H1 (cell line): ENCODE results near the gene CLEC2A. TPM values are rescaled to one million over a fixed set of nuclear protein-coding genes. Genes with fewer than 3 reads are reported as not detected.

Source experiments
- CTCF ChIA-PET: fragments of 300-600 bp; sonication (Branson Sonifier 250); formaldehyde crosslinking; loops from one replicate; lab custom pipeline; 2021; ENCODE audit not compliant: partially characterized antibody; lab: Charles Lee
- POLR2A ChIA-PET: fragments of 300-600 bp; sonication (Branson Sonifier 250); formaldehyde crosslinking; loops from one replicate; lab custom pipeline; 2021; ENCODE audit warnings: inconsistent platforms; ENCODE audit not compliant: partially characterized antibody; lab: Charles Lee
- DNase-seq, 2 experiments: peaks; one replicate each; pipeline versions ENCODE4 v3.0.0 to v3.0.0-alpha.2; 2010 to 2022; ENCODE audit warnings: low spot score in 2 of 2, low read depth in 1 of 2, mixed read lengths in 1 of 2
- FAIRE-seq: peaks from 2 replicates; lab custom pipeline; 2011; peaks lifted over from hg19 to GRCh38; lab: Jason Lieb, UNC
- H2AFZ ChIP-seq: 2 replicates; pipeline ENCODE4 v1.8.1; 2012; ENCODE audit warnings: low read length, inconsistent platforms
- H2AK5ac ChIP-seq: 2 replicates; pipeline ENCODE4 v1.6.1; 2013; ENCODE audit warnings: low read depth, low read length
- H2BK120ac ChIP-seq: replicated peaks from 2 replicates; pipeline ENCODE3; 2013; ENCODE audit warnings: low read depth, low read length, inconsistent platforms
- H2BK12ac ChIP-seq: 2 replicates; pipeline ENCODE4 v1.6.1; 2013; ENCODE audit warnings: low read depth, low read length
- H2BK15ac ChIP-seq: 2 replicates; pipeline ENCODE4 v1.6.1; 2013; ENCODE audit warnings: low read length
- H2BK20ac ChIP-seq: 2 replicates; pipeline ENCODE4 v1.6.1; 2013; ENCODE audit warnings: low read length
- H2BK5ac ChIP-seq: 2 replicates; pipeline ENCODE4 v1.6.1; 2013; ENCODE audit warnings: low read depth, low read length
- H3K14ac ChIP-seq: 2 replicates; pipeline ENCODE4 v1.6.1; 2013; ENCODE audit warnings: inconsistent platforms; ENCODE audit not compliant: insufficient read length
- H3K18ac ChIP-seq: 2 replicates; pipeline ENCODE4 v1.6.1; 2013; ENCODE audit warnings: low read length; ENCODE audit errors: extremely low read depth
- H3K23ac ChIP-seq: 2 replicates; pipeline ENCODE4 v1.6.1; 2013; ENCODE audit warnings: inconsistent platforms; ENCODE audit not compliant: insufficient read length
- H3K23me2 ChIP-seq: 2 replicates; pipeline ENCODE4 v1.6.1; 2013; ENCODE audit warnings: low read depth, low read length
- H3K27ac ChIP-seq: 2 replicates; pipeline ENCODE4 v1.6.1; 2011; ENCODE audit warnings: low read depth, low read length, inconsistent platforms
- H3K27me3 ChIP-seq, 4 experiments: replicated peaks in 1 of 4; 1 replicate in 1 of 4; 2 replicates in 3 of 4; pipeline versions ENCODE4 v1.6.1 to v1.8.1; 2011 to 2013; ENCODE audit warnings: low read length in 3 of 4, mild to moderate bottlenecking in 3 of 4, inconsistent platforms in 2 of 4, mixed read lengths in 2 of 4, moderate library complexity in 1 of 4; ENCODE audit not compliant: control insufficient read depth in 3 of 4, insufficient read depth in 3 of 4; ENCODE audit errors: extremely low read depth in 1 of 4
- H3K36me3 ChIP-seq, 4 experiments: 2 replicates each; pipeline versions ENCODE4 v1.6.1 to v1.8.1; 2011 to 2013; ENCODE audit warnings: mild to moderate bottlenecking in 4 of 4, low read length in 3 of 4, moderate library complexity in 2 of 4, control low read depth in 1 of 4, inconsistent platforms in 1 of 4; ENCODE audit not compliant: insufficient read depth in 4 of 4, control insufficient read depth in 2 of 4
- H3K4ac ChIP-seq: replicated peaks from 2 replicates; pipeline ENCODE3; 2013; ENCODE audit warnings: low read length, low read depth, mixed read lengths, inconsistent platforms; ENCODE audit not compliant: insufficient read length
- H3K4me1 ChIP-seq, 4 experiments: replicated peaks in 1 of 4; 1 replicate in 1 of 4; 2 replicates in 3 of 4; pipeline versions ENCODE4 v1.6.1 to v1.8.1; 2011 to 2013; ENCODE audit warnings: low read length in 3 of 4, inconsistent platforms in 2 of 4, mixed read lengths in 1 of 4; ENCODE audit not compliant: insufficient read depth in 4 of 4, control insufficient read depth in 3 of 4
- H3K4me2 ChIP-seq, 2 experiments: 2 replicates each; pipeline versions ENCODE4 v1.6.1 to v1.8.1; 2011 to 2013; ENCODE audit warnings: low read depth in 2 of 2, low read length in 2 of 2, control low read depth in 1 of 2, inconsistent platforms in 1 of 2, mild to moderate bottlenecking in 1 of 2; ENCODE audit not compliant: insufficient read depth in 1 of 2
- H3K4me3 ChIP-seq, 4 experiments: fragments of 200-600, 300-600 bp in 1 of 4; sonication (generic), shearing (Covaris generic), sonication (Bioruptor Twin) in 1 of 4; 2 replicates each; pipeline versions ENCODE4 v1.5.1 to v1.8.1; 2011 to 2016; ENCODE audit warnings: low read length in 4 of 4, low read depth in 3 of 4, control low read depth in 2 of 4, inconsistent platforms in 2 of 4, mild to moderate bottlenecking in 2 of 4, mixed read lengths in 1 of 4, moderate library complexity in 1 of 4; ENCODE audit not compliant: insufficient read depth in 2 of 4; ENCODE audit errors: extremely low read depth in 1 of 4
- H3K56ac ChIP-seq: replicated peaks from 2 replicates; pipeline ENCODE3; 2013; ENCODE audit warnings: low read depth, mild to moderate bottlenecking, mixed read lengths, low read length, inconsistent platforms; ENCODE audit not compliant: insufficient read length
- H3K79me1 ChIP-seq: 2 replicates; pipeline ENCODE4 v1.6.1; 2013; ENCODE audit warnings: low read depth, low read length, control low read depth
- H3K79me2 ChIP-seq, 2 experiments: 2 replicates each; pipeline versions ENCODE4 v1.6.1 to v1.8.1; 2012 to 2013; ENCODE audit warnings: low read length in 2 of 2, mild to moderate bottlenecking in 2 of 2, inconsistent platforms in 1 of 2; ENCODE audit not compliant: insufficient read depth in 2 of 2, control insufficient read depth in 1 of 2
- H3K9ac ChIP-seq, 4 experiments: replicated peaks in 1 of 4; 1 replicate in 1 of 4; 2 replicates in 3 of 4; pipeline versions ENCODE4 v1.6.1 to v1.8.1; 2011 to 2013; ENCODE audit warnings: low read depth in 3 of 4, low read length in 3 of 4, control low read depth in 2 of 4, mild to moderate bottlenecking in 2 of 4, moderate library complexity in 2 of 4, inconsistent platforms in 1 of 4; ENCODE audit errors: extremely low read depth in 1 of 4
- H3K9me3 ChIP-seq, 2 experiments: 2 replicates each; pipeline versions ENCODE4 v1.6.1 to v1.8.1; 2012 to 2013; ENCODE audit warnings: mild to moderate bottlenecking in 2 of 2, moderate library complexity in 2 of 2, control low read depth in 1 of 2, inconsistent platforms in 1 of 2, low read depth in 1 of 2, low read length in 1 of 2, mixed read lengths in 1 of 2; ENCODE audit not compliant: insufficient read depth in 2 of 2
- H4K20me1 ChIP-seq, 2 experiments: replicated peaks in 1 of 2; 2 replicates each; pipeline versions ENCODE3 to v1.8.1; 2011 to 2013; ENCODE audit warnings: inconsistent platforms in 2 of 2, low read length in 2 of 2, mild to moderate bottlenecking in 1 of 2; ENCODE audit not compliant: insufficient read depth in 2 of 2, control insufficient read depth in 1 of 2
- H4K5ac ChIP-seq: 2 replicates; pipeline ENCODE4 v1.6.1; 2013; ENCODE audit warnings: low read length, low read depth, mixed read lengths, inconsistent platforms; ENCODE audit not compliant: insufficient read length
- H4K8ac ChIP-seq: 2 replicates; pipeline ENCODE4 v1.8.0; 2013; ENCODE audit warnings: mild to moderate bottlenecking, moderate library complexity, low read length, inconsistent platforms; ENCODE audit not compliant: insufficient read depth; ENCODE audit errors: extremely low read depth
- H4K91ac ChIP-seq: replicated peaks from 2 replicates; pipeline ENCODE3; 2013; ENCODE audit warnings: low read length, mixed read lengths, inconsistent platforms; ENCODE audit not compliant: insufficient read length
- BCL11A ChIP-seq, 2 experiments: IDR thresholded peaks; one replicate each; pipeline ENCODE4 v1.6.1; 2011; ENCODE audit warnings: low read depth in 2 of 2, low read length in 2 of 2, mild to moderate bottlenecking in 2 of 2
- CBX8 ChIP-seq: fragments of 300-800, 300-1000 bp; sonication (generic); IDR thresholded peaks from 2 replicates; pipeline ENCODE4 v1.7.1; 2016; ENCODE audit warnings: low read depth, low read length, borderline replicate concordance
- CEBPB ChIP-seq: IDR thresholded peaks from 2 replicates; pipeline ENCODE4 v1.6.1; 2012; ENCODE audit warnings: low read depth, low read length
- FOSL1 ChIP-seq: IDR thresholded peaks from 2 replicates; pipeline ENCODE4 v1.6.1; 2011; ENCODE audit warnings: mild to moderate bottlenecking, low read depth, low read length, moderate library complexity; ENCODE audit not compliant: insufficient read depth
- HDAC6 ChIP-seq: IDR thresholded peaks from one replicate; pipeline ENCODE4 v1.7.1; 2012; ENCODE audit warnings: low read depth, mild to moderate bottlenecking, inconsistent platforms, low read length, moderate library complexity
- JUN ChIP-seq: IDR thresholded peaks from 2 replicates; pipeline ENCODE4 v1.6.1; 2011; ENCODE audit warnings: low read depth, mild to moderate bottlenecking, improper control_type of control experiment, low read length
- JUND ChIP-seq: IDR thresholded peaks from 2 replicates; pipeline ENCODE4 v1.6.1; 2011; ENCODE audit warnings: mild to moderate bottlenecking, improper control_type of control experiment, low read length
- KDM1A ChIP-seq: fragments of 200-600, 300-600 bp; sonication (generic); IDR thresholded peaks from 2 replicates; pipeline ENCODE4 v1.7.1; 2016; ENCODE audit warnings: mild to moderate bottlenecking, low read length, borderline replicate concordance
- NRF1 ChIP-seq: IDR thresholded peaks from 2 replicates; pipeline ENCODE4 v1.6.1; 2011; ENCODE audit warnings: mild to moderate bottlenecking, low read depth, low read length, improper control_type of control experiment
- POLR2A ChIP-seq, 2 experiments: IDR thresholded peaks; 1 replicate in 1 of 2; 2 replicates in 1 of 2; pipeline ENCODE4 v1.6.1; 2011; ENCODE audit warnings: low read depth in 2 of 2, low read length in 2 of 2, mild to moderate bottlenecking in 2 of 2; ENCODE audit errors: control extremely low read depth in 1 of 2
- RXRA ChIP-seq: IDR thresholded peaks from 2 replicates; pipeline ENCODE4 v1.6.1; 2011; ENCODE audit warnings: low read depth, mild to moderate bottlenecking, low read length, moderate library complexity; ENCODE audit not compliant: insufficient read depth
- SAP30 ChIP-seq: fragments of 300-600 bp; sonication (generic); IDR thresholded peaks from 2 replicates; pipeline ENCODE4 v1.7.1; 2012; ENCODE audit warnings: low read length, moderate library complexity, mild to moderate bottlenecking, inconsistent platforms; ENCODE audit not compliant: insufficient read depth, insufficient replicate concordance
- TAF1 ChIP-seq: IDR thresholded peaks from 2 replicates; pipeline ENCODE4 v1.6.1; 2011; ENCODE audit warnings: mild to moderate bottlenecking, low read depth, low read length
- TBP ChIP-seq: IDR thresholded peaks from 2 replicates; pipeline ENCODE4 v1.6.1; 2011; ENCODE audit warnings: low read depth, low read length, improper control_type of control experiment
- polyA plus RNA-seq, 7 experiments: library from polyadenylated mRNA; depleted of rRNA in 3 of 7; stranded (reverse) in 5 of 7; unstranded in 2 of 7; fragments of >200 nt in 5 of 7; fragments of 200-250 nt in 2 of 7; gene quantifications; 1 replicate in 5 of 7; 2 replicates in 1 of 7; 4 replicates in 1 of 7; pipeline versions ENCODE4 v1.2.1 to v1.2.3, GENCODE V29; 2011 to 2013; ENCODE audit warnings: missing spikeins in 2 of 7, mixed read lengths in 2 of 7
- total RNA-seq: library from RNA; stranded (reverse); fragmentation: NEBNext Ultra II Directional; extraction: Animal tissue kit (Norgen Biotek cat#: 25700); gene quantifications from 2 replicates; pipeline ENCODE4 v1.2.1, GENCODE V29; 2021
- TF ChIP-seq, protein P1 (sequence below): IDR thresholded peaks from 2 replicates; pipeline ENCODE4 v1.6.1; 2012; ENCODE audit warnings: low read length, inconsistent platforms

Gene CLEC2A
- total and polyA plus RNA-seq, 2 of the 8 experiments (the other 6 are each of a cell fraction or from before 2014, with no cell fraction given), result 0.63 to 3.7 TPM

- Histone ChIP-seq H3K36me3 (no peaks in the 10 kb centered on the region), H3K4ac (no peak overlapping the region), H4K8ac (no peak overlapping the region), H2BK15ac (no peak overlapping the region), H2AK5ac (no peak overlapping the region), H3K23me2 (no peaks in the 10 kb centered on the region), H2BK5ac (no peak overlapping the region), H3K27me3 (no peaks in the 10 kb centered on the region), H2BK12ac (no peak overlapping the region), H3K14ac (no peak overlapping the region), H3K4me3 (no peak overlapping the region), H2AFZ (no peak overlapping the region), H2BK120ac (no peak overlapping the region), H4K5ac (no peak overlapping the region), H3K4me1 (peaks cover 0 to 6% (median under 1%) of the 10 kb centered on the region in 4 experiments; a peak in 2 of 7 replicates), H3K23ac (no peak overlapping the region), H3K56ac (no peak overlapping the region), H3K79me1 (no peaks in the 10 kb centered on the region), H3K18ac (no peak overlapping the region), H4K20me1 (no peaks in the 10 kb centered on the region), H4K91ac (no peak overlapping the region), H3K9ac (no peak overlapping the region), H3K4me2 (no peak overlapping the region), H3K9me3 (no peaks in the 10 kb centered on the region), H2BK20ac (no peak overlapping the region), H3K79me2 (no peaks in the 10 kb centered on the region), H3K27ac (no peak overlapping the region)
- FAIRE-seq (no peak), DNase-seq (no peak)
- ChIA-PET CTCF (interaction anchor here (1.1 kb wide), 1 partner anchor 133 kb away, joined by 3 read pairs; no protein-coding TSS in a partner anchor), POLR2A (no interaction called here)
- TF ChIP-seq, protein P1, sequence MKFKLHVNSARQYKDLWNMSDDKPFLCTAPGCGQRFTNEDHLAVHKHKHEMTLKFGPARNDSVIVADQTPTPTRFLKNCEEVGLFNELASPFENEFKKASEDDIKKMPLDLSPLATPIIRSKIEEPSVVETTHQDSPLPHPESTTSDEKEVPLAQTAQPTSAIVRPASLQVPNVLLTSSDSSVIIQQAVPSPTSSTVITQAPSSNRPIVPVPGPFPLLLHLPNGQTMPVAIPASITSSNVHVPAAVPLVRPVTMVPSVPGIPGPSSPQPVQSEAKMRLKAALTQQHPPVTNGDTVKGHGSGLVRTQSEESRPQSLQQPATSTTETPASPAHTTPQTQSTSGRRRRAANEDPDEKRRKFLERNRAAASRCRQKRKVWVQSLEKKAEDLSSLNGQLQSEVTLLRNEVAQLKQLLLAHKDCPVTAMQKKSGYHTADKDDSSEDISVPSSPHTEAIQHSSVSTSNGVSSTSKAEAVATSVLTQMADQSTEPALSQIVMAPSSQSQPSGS, result no peak
- TF ChIP-seq KDM1A, result no peak
- TF ChIP-seq JUND, result no peak
- TF ChIP-seq FOSL1, result no peak
- no peak for TF ChIP-seq BCL11A (IDR thresholded peaks at IDR 0.05; ENCODE audit: low read depth in 2 of 2, low read length in 2 of 2)
- TF ChIP-seq TAF1, result no peak
- no peak for TF ChIP-seq TBP
- no peak for TF ChIP-seq NRF1
- no peak for TF ChIP-seq SAP30
- TF ChIP-seq CEBPB, result no peak
- no peak for TF ChIP-seq HDAC6
- no peak for TF ChIP-seq POLR2A (IDR thresholded peaks at IDR 0.05; ENCODE audit: control extremely low read depth in 1 of 2, low read depth in 2 of 2, low read length in 2 of 2)
- no peak for TF ChIP-seq JUN
- TF ChIP-seq CBX8, result no peak
- TF ChIP-seq RXRA, result no peak
These were observed 49.0 kb downstream of the CLEC2A start for GRCh38 chr12:9883175-9883574.
